ENCODE measurements around the gene LRMDA.
"Not testable (repeated sequence)": the region's sequence is repeated elsewhere in the genome, so short reads cannot be mapped to it uniquely, and the experiment has no call there.

LRMDA gene

GRCh38 chr10:76035206-76036110, 604.0 kb downstream of the LRMDA start:
- no peak for DNase-seq

- DNase-seq, result peak; percentile 80
These were observed 604.9 kb downstream of the LRMDA start for GRCh38 chr10:76036111-76036940.

GRCh38 chr10:76036962-76037361, 605.5 kb downstream of the LRMDA start:
- DNase-seq, result no peak

GRCh38 chr10:76037531-76038155, 606.2 kb downstream of the LRMDA start:
- peak; percentile 62 for DNase-seq

- DNase-seq, result no peak
These were observed 607.3 kb downstream of the LRMDA start for GRCh38 chr10:76038696-76039095.

- no peak for DNase-seq
These were observed 608.8 kb downstream of the LRMDA start for GRCh38 chr10:76040107-76040829.

- no peak for DNase-seq
These were observed 609.4 kb downstream of the LRMDA start for GRCh38 chr10:76040830-76041220.

GRCh38 chr10:76041551-76041950, 610.1 kb downstream of the LRMDA start:
- no peak for DNase-seq

- DNase-seq, result no peak
These were observed 611.8 kb downstream of the LRMDA start for GRCh38 chr10:76043261-76043660.

- no peak for DNase-seq
These were observed 613.3 kb downstream of the LRMDA start for GRCh38 chr10:76044751-76045150.

- DNase-seq, result no peak
These were observed 613.8 kb downstream of the LRMDA start for GRCh38 chr10:76045174-76045573.

GRCh38 chr10:76047521-76047920, 616.1 kb downstream of the LRMDA start:
- DNase-seq, result peak; percentile 23

- peak; percentile 83 for DNase-seq
These were observed 618.3 kb downstream of the LRMDA start for GRCh38 chr10:76049581-76050290.

- no peak for DNase-seq
These were observed 618.8 kb downstream of the LRMDA start for GRCh38 chr10:76050291-76050625.

GRCh38 chr10:76051007-76051936, 619.8 kb downstream of the LRMDA start:
- no peak for DNase-seq

- no peak for DNase-seq
These were observed 621.5 kb downstream of the LRMDA start for GRCh38 chr10:76052682-76053503.

GRCh38 chr10:76055466-76055865, 624.0 kb downstream of the LRMDA start:
- no peak for DNase-seq

GRCh38 chr10:76055963-76056362, 624.5 kb downstream of the LRMDA start:
- DNase-seq, result no peak

- DNase-seq, result not testable (repeated sequence)
These were observed 629.6 kb downstream of the LRMDA start for GRCh38 chr10:76060993-76061392.

GRCh38 chr10:76066457-76066856, 635.0 kb downstream of the LRMDA start:
- no peak for DNase-seq

Measured in suppressor macrophage treated with lipopolysaccharide for 4 hours (primary cell).